HCT116 (cell line): Measurements from ENCODE around the gene DAAM1. TPM values are rescaled to one million over a fixed set of nuclear protein-coding genes. Genes with fewer than 3 reads are reported as not detected.

Source experiments
- ATAC-seq: fragments of 200-7000 bp; cut with Tn5 transposase; 2 replicates; pipeline ENCODE4 v1.9.1; 2020; ENCODE audit warnings: mild to moderate bottlenecking, moderate library complexity
- BruUV-seq: library from RNA; stranded (reverse); fragments of 400-500 nt; replicated peaks from 2 replicates; lab custom pipeline; 2021; lab: Mats Ljungman, UMichigan
- CTCF ChIA-PET: fragments of 300-600 bp; sonication (Branson Sonifier 250); formaldehyde crosslinking; loops from one replicate; lab custom pipeline; 2021; ENCODE audit warnings: antibody characterized with exemption; lab: Charles Lee
- POLR2A ChIA-PET: fragments of 300-600, 350-600 bp; sonication (Branson Sonifier 250); formaldehyde crosslinking; loops from one replicate; lab custom pipeline; 2021; ENCODE audit warnings: antibody characterized with exemption; lab: Charles Lee
- RAD21 ChIA-PET, 2 experiments: fragments of 300-600 bp; sonication (Branson Sonifier 250); formaldehyde crosslinking; loops; one replicate each; lab custom pipeline; 2023; ENCODE audit warnings: low total read pairs in 2 of 2; ENCODE audit not compliant: uncharacterized antibody in 2 of 2, unreplicated experiment in 2 of 2, low non-redundant PET in 1 of 2; lab: Charles Lee
- DNase-seq: peaks from one replicate; pipeline ENCODE4 v3.0.0-alpha.2; 2010; ENCODE audit warnings: low read depth, low spot score
- H2AFZ ChIP-seq: fragments of 200-600 bp; shearing (Covaris generic), sonication (generic); 2 replicates; pipeline ENCODE4 v1.6.1; 2017; ENCODE audit warnings: low read depth, mixed run types, mixed read lengths, antibody characterized with exemption, low read length; ENCODE audit not compliant: poor library complexity, severe bottlenecking
- H3K27ac ChIP-seq: 2 replicates; pipeline ENCODE4 v1.5.1; 2012; ENCODE audit warnings: low read depth, low read length
- H3K27me3 ChIP-seq: fragments of 200-600 bp; sonication (generic); 2 replicates; pipeline ENCODE4 v1.6.1; 2016; ENCODE audit warnings: mixed run types, low read length, mixed read lengths; ENCODE audit not compliant: insufficient read depth
- H3K36me3 ChIP-seq, 2 experiments: fragments of 200-500 bp in 1 of 2; fragments of 200-600 bp in 1 of 2; sonication (Bioruptor generic) in 1 of 2; sonication (generic) in 1 of 2; 2 replicates each; pipeline versions ENCODE4 v1.5.1 to v1.6.1; 2014 to 2016; ENCODE audit warnings: low read length in 2 of 2, inconsistent platforms in 1 of 2, mixed read lengths in 1 of 2, mixed run types in 1 of 2; ENCODE audit not compliant: insufficient read depth in 2 of 2, control insufficient read depth in 1 of 2
- H3K4me1 ChIP-seq, 2 experiments: fragments of 200-600 bp in 1 of 2; sonication (generic) in 1 of 2; 2 replicates each; pipeline versions ENCODE4 v1.5.1 to v1.6.1; 2012 to 2017; ENCODE audit warnings: low read length in 2 of 2, inconsistent platforms in 1 of 2, mild to moderate bottlenecking in 1 of 2, mixed read lengths in 1 of 2, mixed run types in 1 of 2, moderate library complexity in 1 of 2; ENCODE audit not compliant: insufficient read depth in 2 of 2, control insufficient read depth in 1 of 2
- H3K4me2 ChIP-seq: fragments of 200-600 bp; sonication (generic); 2 replicates; pipeline ENCODE4 v1.6.1; 2017; ENCODE audit warnings: mixed run types, low read length, mixed read lengths
- H3K4me3 ChIP-seq, 2 experiments: fragments of 200-600 bp in 1 of 2; sonication (generic) in 1 of 2; replicated peaks in 1 of 2; 2 replicates each; pipeline ENCODE4 v1.5.1; 2011 to 2016; ENCODE audit warnings: low read length in 2 of 2, control low read depth in 1 of 2, low read depth in 1 of 2, mild to moderate bottlenecking in 1 of 2, mixed read lengths in 1 of 2, mixed run types in 1 of 2
- H3K79me2 ChIP-seq: fragments of 200-600 bp; sonication (generic); 2 replicates; pipeline ENCODE4 v1.6.1; 2017; ENCODE audit warnings: mild to moderate bottlenecking, mixed run types, low read length, moderate library complexity, mixed read lengths; ENCODE audit not compliant: insufficient read depth
- H3K9ac ChIP-seq: fragments of 200-600 bp; sonication (generic); 2 replicates; pipeline ENCODE4 v1.6.1; 2016; ENCODE audit warnings: low read length, mixed read lengths
- H3K9me2 ChIP-seq: fragments of 200-600 bp; sonication (generic), shearing (Covaris generic); 2 replicates; pipeline ENCODE4 v1.6.1; 2017; ENCODE audit warnings: mixed run types, mild to moderate bottlenecking, moderate library complexity; ENCODE audit not compliant: insufficient read depth
- H3K9me3 ChIP-seq, 2 experiments: fragments of 200-500 bp in 1 of 2; fragments of 200-600 bp in 1 of 2; sonication (Bioruptor generic) in 1 of 2; sonication (generic) in 1 of 2; 2 replicates each; pipeline ENCODE4 v1.6.1; 2014 to 2017; ENCODE audit warnings: low read length in 2 of 2, mixed read lengths in 2 of 2, inconsistent platforms in 1 of 2, low read depth in 1 of 2, mild to moderate bottlenecking in 1 of 2, mixed run types in 1 of 2, moderate library complexity in 1 of 2; ENCODE audit not compliant: control insufficient read depth in 1 of 2, insufficient read depth in 1 of 2
- H4K20me1 ChIP-seq: fragments of 200-600 bp; sonication (generic), shearing (Covaris generic); 2 replicates; pipeline ENCODE4 v1.6.1; 2017; ENCODE audit warnings: mixed run types, mild to moderate bottlenecking, moderate library complexity; ENCODE audit not compliant: insufficient read depth
- ELF1 ChIP-seq: IDR thresholded peaks from 2 replicates; pipeline ENCODE4 v1.6.1; 2012; ENCODE audit warnings: low read depth, borderline replicate concordance
- EZH2 ChIP-seq: fragments of 200-600 bp; sonication (generic); IDR thresholded peaks from 2 replicates; pipeline ENCODE4 v1.6.1; 2017; ENCODE audit warnings: antibody characterized with exemption, mixed run types
- EZH2phosphoT487 ChIP-seq: fragments of 200-600 bp; IDR thresholded peaks from 2 replicates; pipeline ENCODE4 v1.6.1; 2018; ENCODE audit warnings: antibody characterized with exemption, borderline replicate concordance
- FOSL1 ChIP-seq: IDR thresholded peaks from 2 replicates; pipeline ENCODE4 v1.6.1; 2012; ENCODE audit warnings: low read depth
- POLR2A ChIP-seq: IDR thresholded peaks from 2 replicates; pipeline ENCODE4 v1.7.0; 2011; ENCODE audit warnings: borderline replicate concordance; ENCODE audit not compliant: insufficient read depth, insufficient read length; ENCODE audit errors: extremely low read depth
- POLR2AphosphoS5 ChIP-seq: IDR thresholded peaks from 2 replicates; pipeline ENCODE4 v1.6.1; 2011; ENCODE audit warnings: mild to moderate bottlenecking, low read depth, low read length, moderate library complexity
- RAD21 ChIP-seq: IDR thresholded peaks from 2 replicates; pipeline ENCODE4 v1.6.1; 2012; ENCODE audit warnings: low read depth, mild to moderate bottlenecking
- SRF ChIP-seq: IDR thresholded peaks from 2 replicates; pipeline ENCODE4 v1.6.1; 2012; ENCODE audit warnings: low read depth
- ZNF274 ChIP-seq: fragments of 200-500 bp; sonication (Bioruptor generic); IDR thresholded peaks from 2 replicates; pipeline ENCODE4 v1.6.1; 2014; ENCODE audit warnings: mild to moderate bottlenecking, low read depth, low read length, inconsistent platforms
- intact Hi-C: fragments of 100-400 bp; cut with micrococcal nuclease; formaldehyde crosslinking; loops from 2 replicates; pipeline ENCODE4 v1.10.0; 2022
- total RNA-seq: library from RNA; stranded (reverse); gene quantifications from one replicate; pipeline ENCODE4 v1.2.1, GENCODE V29; 2021; ENCODE audit not compliant: unreplicated experiment
- TF ChIP-seq, protein P1 (sequence below): IDR thresholded peaks from 2 replicates; pipeline ENCODE4 v1.6.1; 2012
- TF ChIP-seq, protein P2 (sequence below): IDR thresholded peaks from 2 replicates; pipeline ENCODE4 v1.6.1; 2012
- TF ChIP-seq, protein P3 (sequence below), 3 experiments: fragments of 200-600 bp in 1 of 3; sonication (generic) in 1 of 3; IDR thresholded peaks in 2 of 3; conservative IDR thresholded peaks in 1 of 3; 2 replicates each; pipeline ENCODE4 v1.5.1; 2012 to 2017; ENCODE audit warnings: low read depth in 2 of 3, low read length in 2 of 3, antibody characterized with exemption in 1 of 3, borderline replicate concordance in 1 of 3, control low read depth in 1 of 3, mild to moderate bottlenecking in 1 of 3, mixed read lengths in 1 of 3, mixed run types in 1 of 3, moderate library complexity in 1 of 3; ENCODE audit not compliant: insufficient read depth in 1 of 3

The DAAM1 gene
- total RNA-seq, 1 experiment from 2014 or later: 10.7 TPM

DNA sequence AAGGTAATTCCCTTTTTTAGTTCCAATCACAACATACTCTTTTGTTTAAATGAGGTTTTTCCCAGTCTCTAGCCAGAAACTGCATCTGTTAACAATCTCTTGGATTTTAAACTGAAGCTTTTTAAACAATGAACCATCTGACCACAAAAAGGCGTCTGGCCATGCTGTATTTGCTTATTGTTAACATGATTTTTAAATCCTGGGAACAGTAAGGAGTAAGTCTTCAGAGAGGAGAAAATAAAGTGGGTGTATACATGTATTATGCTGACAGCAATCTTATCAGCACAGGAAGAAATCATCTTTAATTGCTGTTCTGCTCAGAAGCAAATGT is 106.2 kb downstream of the DAAM1 start:
- H3K4me2 ChIP-seq: no peak overlapping the region
- H4K20me1 ChIP-seq: no peaks in the 10 kb centered on the region
- no peak overlapping the region for H3K27ac ChIP-seq
- TF ChIP-seq EZH2: no peak
- TF ChIP-seq POLR2AphosphoS5: no peak
- TF ChIP-seq FOSL1: no peak
- no peak for TF ChIP-seq POLR2A
- TF ChIP-seq, protein P1, sequence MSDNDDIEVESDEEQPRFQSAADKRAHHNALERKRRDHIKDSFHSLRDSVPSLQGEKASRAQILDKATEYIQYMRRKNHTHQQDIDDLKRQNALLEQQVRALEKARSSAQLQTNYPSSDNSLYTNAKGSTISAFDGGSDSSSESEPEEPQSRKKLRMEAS: no peak
- TF ChIP-seq ZNF274: no peak
- TF ChIP-seq, protein P2, sequence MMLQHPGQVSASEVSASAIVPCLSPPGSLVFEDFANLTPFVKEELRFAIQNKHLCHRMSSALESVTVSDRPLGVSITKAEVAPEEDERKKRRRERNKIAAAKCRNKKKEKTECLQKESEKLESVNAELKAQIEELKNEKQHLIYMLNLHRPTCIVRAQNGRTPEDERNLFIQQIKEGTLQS: no peak
- no peak for TF ChIP-seq RAD21
- no peak for TF ChIP-seq SRF
- TF ChIP-seq, protein P3, sequence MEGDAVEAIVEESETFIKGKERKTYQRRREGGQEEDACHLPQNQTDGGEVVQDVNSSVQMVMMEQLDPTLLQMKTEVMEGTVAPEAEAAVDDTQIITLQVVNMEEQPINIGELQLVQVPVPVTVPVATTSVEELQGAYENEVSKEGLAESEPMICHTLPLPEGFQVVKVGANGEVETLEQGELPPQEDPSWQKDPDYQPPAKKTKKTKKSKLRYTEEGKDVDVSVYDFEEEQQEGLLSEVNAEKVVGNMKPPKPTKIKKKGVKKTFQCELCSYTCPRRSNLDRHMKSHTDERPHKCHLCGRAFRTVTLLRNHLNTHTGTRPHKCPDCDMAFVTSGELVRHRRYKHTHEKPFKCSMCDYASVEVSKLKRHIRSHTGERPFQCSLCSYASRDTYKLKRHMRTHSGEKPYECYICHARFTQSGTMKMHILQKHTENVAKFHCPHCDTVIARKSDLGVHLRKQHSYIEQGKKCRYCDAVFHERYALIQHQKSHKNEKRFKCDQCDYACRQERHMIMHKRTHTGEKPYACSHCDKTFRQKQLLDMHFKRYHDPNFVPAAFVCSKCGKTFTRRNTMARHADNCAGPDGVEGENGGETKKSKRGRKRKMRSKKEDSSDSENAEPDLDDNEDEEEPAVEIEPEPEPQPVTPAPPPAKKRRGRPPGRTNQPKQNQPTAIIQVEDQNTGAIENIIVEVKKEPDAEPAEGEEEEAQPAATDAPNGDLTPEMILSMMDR (IDR thresholded peaks at IDR 0.05 in 2 of 3, conservative IDR thresholded peaks at IDR 0.05 in 1 of 3; ENCODE audit: borderline replicate concordance in 1 of 3, insufficient read depth in 1 of 3, low read depth in 2 of 3, low read length in 2 of 3): no peak
- no peak for TF ChIP-seq ELF1
- no peak for TF ChIP-seq EZH2phosphoT487
- no peaks in the 10 kb centered on the region for H3K36me3 ChIP-seq
- H3K79me2 ChIP-seq: no peaks in the 10 kb centered on the region
- POLR2A ChIA-PET: no interaction called here
- no peaks in the 10 kb centered on the region for H3K9me3 ChIP-seq
- H3K9ac ChIP-seq: no peak overlapping the region
- no peaks in the 10 kb centered on the region for H3K27me3 ChIP-seq
- ATAC-seq (no peak), DNase-seq (no peak)
- H2AFZ ChIP-seq: no peak overlapping the region
- no peaks in the 10 kb centered on the region for H3K9me2 ChIP-seq
- RAD21 ChIA-PET: no interaction called here
- CTCF ChIA-PET: no interaction called here
- intact Hi-C loops: no loop called here
- 0 out of 4 replicates have a peak, but pooled peaks cover 0 to 5% of the 10 kb centered on the region in 2 experiments for H3K4me1 ChIP-seq
- H3K4me3 ChIP-seq: no peak overlapping the region
- no TSS peak for BruUV-seq
